Loucy (cell line): ENCODE measurements around the gene USPL1.

Source experiments
- H2AFZ ChIP-seq: fragments of 200-600 bp; sonication (generic); 2 replicates; pipeline ENCODE4 v1.6.0; 2016; ENCODE audit warnings: antibody characterized with exemption, mild to moderate bottlenecking, low read length, moderate library complexity
- H3F3A ChIP-seq: fragments of 200-600 bp; 2 replicates; pipeline ENCODE4 v1.6.0; 2016; ENCODE audit warnings: antibody characterized with exemption, low read depth, mild to moderate bottlenecking
- H3K27me3 ChIP-seq: fragments of 200-600 bp; sonication (generic); 2 replicates; pipeline ENCODE4 v1.6.1; 2014; ENCODE audit warnings: low read length, mild to moderate bottlenecking; ENCODE audit not compliant: insufficient read depth, poor library complexity, severe bottlenecking
- H3K36me3 ChIP-seq: fragments of 200-600 bp; sonication (generic); 2 replicates; pipeline ENCODE4 v1.6.1; 2016; ENCODE audit warnings: low read length; ENCODE audit not compliant: insufficient read depth
- H3K4me1 ChIP-seq: fragments of 200-600 bp; sonication (generic); 2 replicates; pipeline ENCODE4 v1.5.1; 2014; ENCODE audit warnings: low read length, mild to moderate bottlenecking; ENCODE audit not compliant: insufficient read depth, poor library complexity, severe bottlenecking
- H3K4me2 ChIP-seq: fragments of 200-600 bp; sonication (generic); 2 replicates; pipeline ENCODE4 v1.6.0; 2014; ENCODE audit warnings: antibody characterized with exemption, low read length, low read depth, mild to moderate bottlenecking; ENCODE audit not compliant: poor library complexity, severe bottlenecking
- H3K4me3 ChIP-seq: fragments of 200-600 bp; sonication (generic); 2 replicates; pipeline ENCODE4 v1.5.1; 2014; ENCODE audit warnings: low read length, mild to moderate bottlenecking, mixed read lengths; ENCODE audit not compliant: poor library complexity, severe bottlenecking
- H3K79me2 ChIP-seq: fragments of 200-600 bp; sonication (generic); 2 replicates; pipeline ENCODE4 v1.6.1; 2014; ENCODE audit warnings: low read length; ENCODE audit not compliant: insufficient read depth
- H3K9ac ChIP-seq: fragments of 200-600 bp; sonication (generic); 2 replicates; pipeline ENCODE4 v1.6.0; 2014; ENCODE audit warnings: mild to moderate bottlenecking, low read depth, low read length, moderate library complexity; ENCODE audit not compliant: poor library complexity, severe bottlenecking
- H3K9me2 ChIP-seq: fragments of 200-600 bp; sonication (generic); replicated peaks from 2 replicates; pipeline ENCODE4 v1.6.1; 2016; ENCODE audit warnings: low read depth, low read length, mixed read lengths
- H3K9me3 ChIP-seq: fragments of 200-600 bp; sonication (generic); 2 replicates; pipeline ENCODE4 v1.6.1; 2014; ENCODE audit warnings: mild to moderate bottlenecking, antibody characterized with exemption, low read length, low read depth; ENCODE audit not compliant: insufficient read depth
- H4K20me1 ChIP-seq: fragments of 200-600 bp; sonication (generic); 2 replicates; pipeline ENCODE4 v1.6.0; 2014; ENCODE audit warnings: antibody characterized with exemption, low read length, mild to moderate bottlenecking; ENCODE audit not compliant: insufficient read depth, poor library complexity, severe bottlenecking
- CTCF ChIP-seq: fragments of 200-600 bp; sonication (generic); conservative IDR thresholded peaks from 2 replicates; pipeline ENCODE4 v1.5.1; 2014; ENCODE audit warnings: mild to moderate bottlenecking, antibody characterized with exemption, low read length
- EZH2phosphoT487 ChIP-seq: fragments of 200-600 bp; IDR thresholded peaks from 2 replicates; pipeline ENCODE4 v1.6.1; 2018; ENCODE audit warnings: antibody characterized with exemption, mild to moderate bottlenecking, moderate library complexity, borderline replicate concordance

USPL1 gene

GRCh38 chr13:30659980-30660379, 42.3 kb downstream of the USPL1 start:
- no peak for TF ChIP-seq CTCF
- TF ChIP-seq EZH2phosphoT487: no peak
- H3K4me1 ChIP-seq: peaks cover 69% of the 10 kb centered on the region
- peaks cover 42% of the 10 kb centered on the region; the same call in 1 of the 2 replicates for H3K36me3 ChIP-seq

GRCh38 chr13:30660796-30661195, 43.1 kb downstream of the USPL1 start:
- Histone ChIP-seq H3K9ac (peak overlapping the region; percentile 46), H3K9me3 (no peaks in the 10 kb centered on the region), H3F3A (no peaks in the 10 kb centered on the region), H3K4me2 (peak overlapping the region; percentile 63), H3K9me2 (no peaks in the 10 kb centered on the region), H3K36me3 (peaks cover 36% of the 10 kb centered on the region; the same call in 1 of the 2 replicates), H3K27me3 (no peaks in the 10 kb centered on the region), H4K20me1 (no peaks in the 10 kb centered on the region), H2AFZ (no peak overlapping the region), H3K4me3 (no peak overlapping the region), H3K4me1 (peaks cover 70% of the 10 kb centered on the region), H3K79me2 (peaks cover 6% of the 10 kb centered on the region)
- TF ChIP-seq CTCF: no peak
- TF ChIP-seq EZH2phosphoT487: no peak

More at GRCh38 chr13:30659980-30660379, 42.3 kb downstream of the USPL1 start:
- Histone ChIP-seq H3F3A (no peaks in the 10 kb centered on the region), H3K4me3 (peak overlapping the region; percentile 46), H3K9me2 (no peaks in the 10 kb centered on the region), H4K20me1 (no peaks in the 10 kb centered on the region), H3K9ac (peak overlapping the region; percentile 61), H3K27me3 (no peaks in the 10 kb centered on the region), H3K79me2 (peaks cover 7% of the 10 kb centered on the region), H3K4me2 (peak overlapping the region; percentile 63), H2AFZ (no peak overlapping the region), H3K9me3 (no peaks in the 10 kb centered on the region)

- Histone ChIP-seq H3K79me2 (no peaks in the 10 kb centered on the region), H3F3A (no peaks in the 10 kb centered on the region), H3K4me2 (no peak overlapping the region), H3K9me3 (no peaks in the 10 kb centered on the region), H3K4me1 (peaks cover 39% of the 10 kb centered on the region), H3K27me3 (no peaks in the 10 kb centered on the region), H2AFZ (no peak overlapping the region), H3K36me3 (no peaks in the 10 kb centered on the region; the same call in 1 of the 2 replicates), H4K20me1 (no peaks in the 10 kb centered on the region), H3K9me2 (no peaks in the 10 kb centered on the region), H3K4me3 (no peak overlapping the region), H3K9ac (no peak overlapping the region)
- no peak for TF ChIP-seq EZH2phosphoT487
- TF ChIP-seq CTCF: no peak
Observed at GRCh38 chr13:30664689-30665275, 47.1 kb downstream of the USPL1 start.
